CD14-positive monocyte (primary cell): ENCODE results near the gene CDK4. TPM values are rescaled to one million over a fixed set of nuclear protein-coding genes. Genes with fewer than 3 reads are reported as not detected.
A peak's percentile ranks its signal among the peaks of the same experiment; 100 is the strongest.

Source experiments
- DNase-seq, 3 donors: peaks; one replicate each; pipeline ENCODE4 v3.0.0-alpha.2; 2011 to 2022
- H2AFZ ChIP-seq: 2 replicates; pipeline ENCODE4 v1.6.0; 2012; ENCODE audit warnings: mild to moderate bottlenecking, low read depth, low read length, inconsistent platforms; ENCODE audit not compliant: insufficient read depth, poor library complexity, severe bottlenecking
- H3K27ac ChIP-seq, 2 donors: 1 replicate in 1 of 2; 2 replicates in 1 of 2; pipeline ENCODE4 v1.5.1; 2012 to 2013; ENCODE audit warnings: low read length in 2 of 2, control low read depth in 1 of 2, inconsistent platforms in 1 of 2, low read depth in 1 of 2, mild to moderate bottlenecking in 1 of 2
- H3K27me3 ChIP-seq, 2 donors: one replicate each; pipeline versions ENCODE4 v1.6.0 to v1.6.1; 2011 to 2013; ENCODE audit warnings: low read length in 2 of 2; ENCODE audit not compliant: control insufficient read depth in 2 of 2, insufficient read depth in 2 of 2
- H3K36me3 ChIP-seq, 2 donors: replicated peaks in 1 of 2; 1 replicate in 1 of 2; 2 replicates in 1 of 2; pipeline versions ENCODE4 v1.5.1 to v1.6.1; 2012 to 2013; ENCODE audit warnings: low read length in 2 of 2, control low read depth in 1 of 2, inconsistent platforms in 1 of 2, mild to moderate bottlenecking in 1 of 2; ENCODE audit not compliant: insufficient read depth in 2 of 2, control insufficient read depth in 1 of 2
- H3K4me1 ChIP-seq, 2 donors: 1 replicate in 1 of 2; 2 replicates in 1 of 2; pipeline versions ENCODE4 v1.5.1 to v1.6.1; 2012 to 2013; ENCODE audit warnings: low read length in 2 of 2, control low read depth in 1 of 2, inconsistent platforms in 1 of 2, mild to moderate bottlenecking in 1 of 2, moderate library complexity in 1 of 2; ENCODE audit not compliant: insufficient read depth in 2 of 2, control insufficient read depth in 1 of 2
- H3K4me2 ChIP-seq: replicated peaks from 2 replicates; pipeline ENCODE3; 2012; ENCODE audit warnings: low read length, moderate library complexity, mild to moderate bottlenecking; ENCODE audit not compliant: poor library complexity, severe bottlenecking; ENCODE audit errors: extremely low read depth
- H3K4me3 ChIP-seq, 3 experiments: fragments of 200-600 bp in 1 of 3; sonication (generic) in 1 of 3; replicated peaks in 1 of 3; 1 replicate in 2 of 3; 2 replicates in 1 of 3; pipeline ENCODE4 v1.5.1; 2011 to 2013; ENCODE audit warnings: low read length in 3 of 3, mild to moderate bottlenecking in 3 of 3, control low read depth in 2 of 3, low read depth in 2 of 3, inconsistent platforms in 1 of 3, moderate library complexity in 1 of 3
- H3K79me2 ChIP-seq: 2 replicates; pipeline ENCODE4 v1.6.0; 2012; ENCODE audit warnings: mild to moderate bottlenecking, control low read depth, inconsistent platforms, low read length, moderate library complexity; ENCODE audit not compliant: insufficient read depth
- H3K9ac ChIP-seq: 2 replicates; pipeline ENCODE4 v1.6.0; 2017; ENCODE audit warnings: low read length, mild to moderate bottlenecking; ENCODE audit not compliant: insufficient read depth, poor library complexity, severe bottlenecking
- H3K9me3 ChIP-seq, 2 donors: replicated peaks in 1 of 2; 1 replicate in 1 of 2; 2 replicates in 1 of 2; pipeline versions ENCODE4 v1.5.1 to v1.6.1; 2012 to 2013; ENCODE audit warnings: low read length in 2 of 2, control low read depth in 1 of 2; ENCODE audit not compliant: control insufficient read depth in 1 of 2, insufficient read depth in 1 of 2
- H4K20me1 ChIP-seq: 2 replicates; pipeline ENCODE4 v1.6.0; 2012; ENCODE audit warnings: mild to moderate bottlenecking, low read length, control low read depth, moderate library complexity; ENCODE audit not compliant: insufficient read depth
- H3K27ac Mint-ChIP-seq, 7 donors: one replicate each; pipeline ENCODE4 v1.8.0; 2020; ENCODE audit warnings: mild to moderate bottlenecking in 7 of 7, mixed read lengths in 7 of 7, moderate library complexity in 6 of 7, inconsistent platforms in 2 of 7
- H3K27me3 Mint-ChIP-seq, 3 donors: one replicate each; pipeline ENCODE4 v1.8.0; 2021 to 2022; ENCODE audit warnings: low read depth in 3 of 3, mild to moderate bottlenecking in 3 of 3, mixed read lengths in 3 of 3, moderate library complexity in 3 of 3, inconsistent platforms in 1 of 3
- H3K36me3 Mint-ChIP-seq, 2 donors: one replicate each; pipeline ENCODE4 v1.8.0; 2020; ENCODE audit warnings: mixed read lengths in 2 of 2, inconsistent platforms in 1 of 2, mild to moderate bottlenecking in 1 of 2
- H3K4me1 Mint-ChIP-seq: one replicate; pipeline ENCODE4 v1.8.0; 2020; ENCODE audit warnings: mild to moderate bottlenecking, mixed read lengths
- H3K4me3 Mint-ChIP-seq, 2 donors: one replicate each; pipeline ENCODE4 v1.8.0; 2020; ENCODE audit warnings: mild to moderate bottlenecking in 2 of 2, mixed read lengths in 2 of 2, moderate library complexity in 1 of 2
- H3K9me3 Mint-ChIP-seq, 7 donors: one replicate each; pipeline ENCODE4 v1.8.0; 2020 to 2022; ENCODE audit warnings: mixed read lengths in 7 of 7, mild to moderate bottlenecking in 6 of 7, moderate library complexity in 6 of 7, inconsistent platforms in 2 of 7
- CTCF ChIP-seq: fragments of 200-600 bp; IDR thresholded peaks from one replicate; pipeline ENCODE4 v1.8.0; 2022; ENCODE audit warnings: antibody characterized with exemption, mild to moderate bottlenecking
- whole genome bisulfite sequencing: methylation state at CpG from one replicate; pipeline ENCODE4 v1.1.5; 2013; ENCODE audit warnings: missing lambda C conversion rate; ENCODE audit not compliant: insufficient coverage; 5-methylcytosine and 5-hydroxymethylcytosine counted together
- intact Hi-C, 2 donors: fragments of 100-400 bp; cut with micrococcal nuclease; formaldehyde crosslinking; loops; one replicate each; pipeline versions ENCODE4 v1.15.0 to v1.15.1; 2023
- polyA plus RNA-seq, 3 donors: library from polyadenylated mRNA; depleted of rRNA in 1 of 3; unstranded in 2 of 3; stranded (reverse) in 1 of 3; fragments of 300-500 nt in 2 of 3; fragments of >200 nt in 1 of 3; fragmentation: Illumina TruSeq in 2 of 3; gene quantifications; 1 replicate in 2 of 3; 2 replicates in 1 of 3; pipeline ENCODE4 v1.2.3, GENCODE V29; 2012 to 2021

Gene CDK4
- polyA plus RNA-seq, 3 donors, result 26.2 to 38.4 (median 27.4) TPM

GRCh38 chr12:57735198-57735855, 16.8 kb downstream of the CDK4 start:
- Histone ChIP-seq H3K27me3 (no peaks in the 10 kb centered on the region), H3K9ac (no peak overlapping the region), H3K4me1 (peaks cover 2 to 7% of the 10 kb centered on the region in 2 donors), H4K20me1 (no peaks in the 10 kb centered on the region), H3K36me3 (peaks cover 47 to 58% of the 10 kb centered on the region in 2 donors), H3K27ac (no peak overlapping the region), H3K4me3 (no peak overlapping the region), H2AFZ (no peak overlapping the region), H3K79me2 (peaks cover 15% of the 10 kb centered on the region), H3K4me2 (no peak overlapping the region), H3K9me3 (no peaks in the 10 kb centered on the region)
- Mint-ChIP-seq H3K27ac (peak overlapping the region in 1 of 7 donors; percentile 50), H3K27me3 (no peaks in the 10 kb centered on the region), H3K36me3 (peaks cover 54 to 59% of the 10 kb centered on the region in 2 donors), H3K4me3 (no peak overlapping the region), H3K4me1 (peaks cover 11% of the 10 kb centered on the region), H3K9me3 (no peaks in the 10 kb centered on the region)
- DNase-seq, result no peak
- TF ChIP-seq CTCF, result no peak
- WGBS, result no CpG with 5 or more reads among the region's 8 CpGs
- intact Hi-C loops, result no loop called here

- Histone ChIP-seq H3K36me3 (peaks cover 53 to 65% of the 10 kb centered on the region in 2 donors), H3K9ac (no peak overlapping the region), H3K79me2 (peaks cover 8% of the 10 kb centered on the region), H3K27ac (no peak overlapping the region), H2AFZ (no peak overlapping the region), H3K27me3 (no peaks in the 10 kb centered on the region), H3K4me2 (no peak overlapping the region), H4K20me1 (no peaks in the 10 kb centered on the region), H3K4me3 (no peak overlapping the region), H3K4me1 (no peaks in the 10 kb centered on the region), H3K9me3 (no peaks in the 10 kb centered on the region)
- Mint-ChIP-seq H3K36me3 (peaks cover 59 to 63% of the 10 kb centered on the region in 2 donors), H3K27me3 (no peaks in the 10 kb centered on the region), H3K4me1 (peaks cover 7% of the 10 kb centered on the region), H3K4me3 (no peak overlapping the region), H3K27ac (peak overlapping the region in 1 of 7 donors; percentile 1), H3K9me3 (peaks cover 0 to 1% (median 0%) of the 10 kb centered on the region in 7 donors)
- DNase-seq, result no peak
- intact Hi-C loops, result no loop called here
- TF ChIP-seq CTCF, result no peak
- 100% methylated on average over 3 of the region's 4 CpGs for WGBS
Measured at GRCh38 chr12:57734591-57734990, 17.5 kb downstream of the CDK4 start.
